Measurements from ENCODE around the gene SLC43A3.

- no peak for TF ChIP-seq EZH2 (IDR thresholded peaks at IDR 0.05; ENCODE audit: insufficient read depth, poor library complexity, severe bottlenecking)
- no peak for TF ChIP-seq EZH2phosphoT487 (IDR thresholded peaks at IDR 0.05; ENCODE audit: insufficient read depth, low read depth)
These were observed 1.7 kb upstream of the SLC43A3 start for GRCh38 chr11:57428643-57429042.
